Stimulated activated naive B cell treated with anti-CD40 and anti-IgM and Interleukin-4, amounts not matched to agents 10 μg/mL and 1 μg/mL and 100 μg/mL, for 72 hours (primary cell): ENCODE results near the gene WDR88.
"Not testable (repeated sequence)": the region's sequence is repeated elsewhere in the genome, so short reads cannot be mapped to it uniquely, and the experiment has no call there.

Experiments
- ATAC-seq, 2 donors: fragments of 150-1000 bp; cut with Tn5 transposase; replicated peaks; 2 replicates each; pipeline ENCODE4 v1.10.0; 2021; ENCODE audit warnings: moderate library complexity in 1 of 2
- DNase-seq: peaks from one replicate; pipeline ENCODE4 v3.0.0; 2021
- H3K27ac Mint-ChIP-seq: one replicate; pipeline ENCODE4 v1.8.0; 2022; ENCODE audit warnings: mild to moderate bottlenecking, mixed read lengths
- H3K27me3 Mint-ChIP-seq, 2 donors: one replicate each; pipeline ENCODE4 v1.8.0; 2022; ENCODE audit warnings: mixed read lengths in 2 of 2
- H3K36me3 Mint-ChIP-seq, 2 donors: one replicate each; pipeline ENCODE4 v1.8.0; 2022; ENCODE audit warnings: mixed read lengths in 2 of 2, mild to moderate bottlenecking in 1 of 2
- H3K4me1 Mint-ChIP-seq, 2 donors: one replicate each; pipeline ENCODE4 v1.8.0; 2022; ENCODE audit warnings: mixed read lengths in 2 of 2, mild to moderate bottlenecking in 1 of 2
- H3K4me3 Mint-ChIP-seq, 2 donors: one replicate each; pipeline ENCODE4 v1.8.0; 2022; ENCODE audit warnings: mild to moderate bottlenecking in 2 of 2, mixed read lengths in 2 of 2, moderate library complexity in 1 of 2
- H3K9me3 Mint-ChIP-seq, 2 donors: one replicate each; pipeline ENCODE4 v1.8.0; 2022; ENCODE audit warnings: mixed read lengths in 2 of 2, mild to moderate bottlenecking in 1 of 2

Gene WDR88

DNA sequence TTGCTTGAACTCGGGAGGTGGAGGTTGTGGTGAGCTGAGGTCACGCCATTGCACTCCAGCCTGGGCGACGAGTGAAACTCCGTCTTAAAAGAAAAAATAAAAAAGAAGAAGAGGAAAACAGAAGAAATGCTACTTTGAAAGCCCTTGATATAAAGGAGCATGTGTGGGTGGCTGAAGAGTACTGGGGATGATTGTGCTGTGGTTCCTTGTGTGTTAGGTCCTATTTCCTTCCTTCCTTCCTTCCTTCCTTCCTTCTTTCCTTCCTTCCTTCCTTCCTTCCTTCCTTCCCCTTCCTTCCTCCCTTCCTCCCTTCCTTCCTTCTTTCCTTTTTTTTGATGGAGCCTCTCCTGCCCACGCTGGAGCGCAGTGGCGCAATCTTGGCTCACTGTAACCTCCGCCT, 14.3 kb downstream of the WDR88 start:
- no peak for ATAC-seq
- H3K4me1 Mint-ChIP-seq = peaks cover 3 to 6% of the 10 kb centered on the region in 2 donors
- no peaks in the 10 kb centered on the region for H3K9me3 Mint-ChIP-seq
- peaks cover 12 to 15% of the 10 kb centered on the region in 2 donors for H3K27me3 Mint-ChIP-seq
- H3K36me3 Mint-ChIP-seq = no peaks in the 10 kb centered on the region
- no peak for DNase-seq
- H3K4me3 Mint-ChIP-seq = no peak overlapping the region
- no peak overlapping the region for H3K27ac Mint-ChIP-seq

DNA sequence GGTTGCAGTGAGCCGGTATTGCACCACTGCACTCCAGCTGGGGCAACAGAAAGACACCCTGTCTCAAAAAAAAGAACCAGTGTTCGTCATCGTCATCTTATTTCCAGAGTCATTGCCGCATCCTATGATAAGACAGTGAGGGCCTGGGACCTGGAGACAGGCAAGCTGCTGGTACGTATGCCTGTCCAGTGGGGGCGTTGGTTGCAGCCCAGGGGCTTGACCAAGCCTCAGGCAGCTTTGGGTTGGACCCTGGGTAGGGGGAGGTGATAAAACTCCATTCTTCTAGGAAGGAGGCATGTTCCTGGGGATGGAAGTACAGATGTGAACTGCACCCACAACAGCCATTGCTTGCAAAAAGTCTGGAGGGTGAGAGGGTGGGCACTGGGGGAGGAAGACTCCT, 15.6 kb downstream of the WDR88 start:
- H3K4me3 Mint-ChIP-seq = no peak overlapping the region
- peaks cover 0 to 7% of the 10 kb centered on the region in 2 donors for H3K27me3 Mint-ChIP-seq
- no peak for ATAC-seq
- no peak for DNase-seq
- H3K27ac Mint-ChIP-seq = no peak overlapping the region
- H3K36me3 Mint-ChIP-seq = no peaks in the 10 kb centered on the region
- H3K9me3 Mint-ChIP-seq = no peaks in the 10 kb centered on the region
- H3K4me1 Mint-ChIP-seq = peaks cover 3 to 6% of the 10 kb centered on the region in 2 donors

DNA sequence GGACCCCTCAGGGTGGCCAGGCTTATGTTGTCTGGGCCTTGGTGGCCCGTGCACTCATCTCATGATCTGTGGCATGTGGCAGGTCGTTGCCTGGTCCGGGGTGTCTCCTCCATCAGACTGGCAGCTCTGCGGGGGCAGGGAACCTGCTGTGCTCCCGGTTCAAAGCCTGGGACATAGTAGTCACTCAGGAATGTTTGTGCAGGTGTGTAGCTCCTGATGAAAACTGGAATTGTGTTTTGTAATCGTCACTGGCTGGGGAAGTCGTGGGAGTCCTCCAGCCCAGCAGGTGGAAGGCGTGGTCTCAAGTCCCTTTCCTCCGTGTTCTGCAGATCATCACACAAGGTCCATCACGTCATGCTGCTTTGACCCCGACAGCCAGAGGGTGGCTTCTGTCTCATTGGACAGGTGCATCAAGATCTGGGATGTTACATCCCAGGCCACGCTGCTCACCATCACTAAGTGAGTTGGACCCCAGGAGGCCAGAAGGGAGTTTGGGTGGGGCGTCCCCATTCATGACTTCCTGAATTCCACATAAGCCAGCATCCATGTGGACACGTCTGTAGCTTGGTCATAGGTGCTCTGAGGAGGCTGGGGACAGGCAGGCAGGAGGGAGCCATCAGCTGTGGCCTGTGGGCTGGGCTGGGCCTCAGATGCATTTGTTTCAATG, 19.1 kb downstream of the WDR88 start:
- no peaks in the 10 kb centered on the region for H3K36me3 Mint-ChIP-seq
- ATAC-seq (no peak), DNase-seq (no peak)
- no peaks in the 10 kb centered on the region for H3K9me3 Mint-ChIP-seq
- no peak overlapping the region for H3K4me3 Mint-ChIP-seq
- no peak overlapping the region for H3K27ac Mint-ChIP-seq
- H3K27me3 Mint-ChIP-seq = peaks cover 6 to 8% of the 10 kb centered on the region in 2 donors
- H3K4me1 Mint-ChIP-seq = no peaks in the 10 kb centered on the region

DNA sequence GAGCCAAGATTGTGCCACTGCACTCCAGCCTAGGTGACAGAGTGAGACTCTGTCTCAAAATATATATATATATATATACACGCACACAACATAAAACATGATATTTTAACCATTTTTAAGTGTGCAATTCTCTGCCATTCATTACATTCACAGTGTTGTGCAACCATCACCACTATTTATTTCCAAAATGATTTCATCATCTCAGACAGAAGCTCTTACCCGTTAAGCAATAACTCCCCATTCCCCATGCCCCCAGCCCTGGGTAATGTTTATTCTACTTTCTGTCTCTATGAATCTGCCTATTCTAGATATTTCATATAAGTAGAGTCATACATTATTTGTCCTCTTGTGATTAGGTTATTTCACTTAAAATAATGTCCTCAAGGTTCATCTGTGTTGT, 20.3 kb downstream of the WDR88 start:
- DNase-seq (no peak), ATAC-seq (no peak)
- no peak overlapping the region for H3K4me3 Mint-ChIP-seq
- H3K9me3 Mint-ChIP-seq = no peaks in the 10 kb centered on the region
- no peaks in the 10 kb centered on the region for H3K36me3 Mint-ChIP-seq
- H3K27me3 Mint-ChIP-seq = peaks cover 4 to 6% of the 10 kb centered on the region in 2 donors
- no peaks in the 10 kb centered on the region for H3K4me1 Mint-ChIP-seq
- no peak overlapping the region for H3K27ac Mint-ChIP-seq

DNA sequence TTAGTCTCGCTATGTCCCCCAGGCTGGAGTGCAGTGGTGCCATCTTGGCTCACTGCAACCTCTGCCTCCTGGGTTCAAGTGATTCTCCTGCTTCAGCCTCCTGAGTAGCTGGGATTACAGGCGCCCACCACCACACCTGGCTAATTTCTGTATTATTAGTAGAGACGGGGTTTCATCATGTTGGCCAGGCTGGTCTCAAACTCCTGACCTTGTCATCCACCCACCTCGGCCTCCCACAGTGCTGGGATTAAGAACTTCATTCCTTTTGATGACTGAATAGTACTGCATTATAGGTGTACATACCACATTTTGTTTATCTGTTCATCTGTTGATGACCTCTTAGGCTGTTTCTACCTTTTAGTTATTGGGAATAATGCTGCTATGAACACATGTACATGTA, 20.7 kb downstream of the WDR88 start:
- not testable (repeated sequence) for H3K27ac Mint-ChIP-seq, ATAC-seq

DNA sequence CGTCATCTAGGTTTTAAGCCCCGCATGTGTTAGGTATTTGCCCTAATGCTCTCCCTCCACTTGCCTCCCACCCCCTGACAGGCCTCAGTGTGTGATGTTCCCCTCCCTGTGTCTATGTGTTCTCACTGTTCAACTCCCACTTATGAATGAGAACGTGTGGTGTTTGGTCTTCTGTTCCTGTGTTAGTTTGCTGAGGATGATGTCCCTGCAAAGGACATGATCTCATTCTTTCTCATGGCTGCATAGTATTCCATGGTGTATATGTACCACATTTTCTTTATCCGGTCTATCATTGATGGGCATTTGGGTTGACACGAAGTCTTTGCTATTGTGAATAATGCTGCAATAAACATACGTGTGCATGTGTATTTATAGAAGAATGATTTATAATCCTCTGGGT, 22.4 kb downstream of the WDR88 start:
- not testable (repeated sequence) for DNase-seq, H3K27ac Mint-ChIP-seq, H3K9me3 Mint-ChIP-seq, H3K27me3 Mint-ChIP-seq, H3K4me1 Mint-ChIP-seq, H3K4me3 Mint-ChIP-seq, ATAC-seq, H3K36me3 Mint-ChIP-seq

More for the DNA sequence above, 20.7 kb downstream of the WDR88 start:
- H3K9me3 Mint-ChIP-seq, DNase-seq, H3K27me3 Mint-ChIP-seq, H3K36me3 Mint-ChIP-seq, H3K4me3 Mint-ChIP-seq, H3K4me1 Mint-ChIP-seq: not testable (repeated sequence)

DNA sequence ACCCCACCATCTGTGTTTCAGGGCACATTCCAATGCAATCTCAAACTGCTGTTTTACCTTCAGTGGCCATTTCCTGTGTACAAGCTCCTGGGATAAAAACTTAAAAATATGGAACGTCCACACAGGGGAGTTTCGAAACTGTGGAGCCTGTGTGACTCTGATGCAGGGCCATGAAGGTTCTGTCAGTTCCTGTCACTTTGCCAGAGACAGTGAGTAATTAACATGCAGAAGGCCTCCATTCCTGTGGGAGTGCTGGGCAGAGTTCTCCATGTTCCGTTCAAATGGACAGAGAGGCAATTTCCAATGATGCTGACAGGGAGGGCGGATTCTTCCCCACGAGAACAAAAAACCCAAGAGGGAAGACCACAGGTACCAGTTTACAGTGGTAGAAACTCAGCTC, 24.4 kb downstream of the WDR88 start:
- peaks cover 7 to 9% of the 10 kb centered on the region in 2 donors for H3K4me1 Mint-ChIP-seq
- no peak for DNase-seq
- H3K9me3 Mint-ChIP-seq = no peaks in the 10 kb centered on the region
- H3K27me3 Mint-ChIP-seq = peaks cover 4 to 6% of the 10 kb centered on the region in 2 donors
- no peak for ATAC-seq
- no peak overlapping the region for H3K27ac Mint-ChIP-seq
- H3K4me3 Mint-ChIP-seq = no peak overlapping the region
- H3K36me3 Mint-ChIP-seq = peaks cover 0 to 4% of the 10 kb centered on the region in 2 donors

DNA sequence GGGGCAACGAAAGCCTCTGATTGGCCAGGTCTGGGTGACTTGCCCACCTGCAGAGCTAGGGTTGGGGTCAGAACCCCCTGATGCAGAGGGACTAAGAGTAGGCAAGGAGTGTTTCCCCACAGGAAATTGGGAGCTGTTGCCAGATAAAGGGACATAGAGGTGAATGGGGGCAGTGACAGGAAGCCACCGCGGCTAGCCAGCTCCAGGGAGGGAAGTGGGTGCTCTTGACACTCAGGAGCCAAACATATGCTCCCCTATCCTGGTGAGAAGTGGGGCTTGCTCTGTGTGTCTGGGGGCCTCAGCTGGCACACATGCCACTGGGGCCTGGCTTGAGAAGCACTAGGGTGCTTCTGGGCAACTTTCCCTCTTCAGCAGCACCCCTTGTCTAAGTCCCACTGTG, 26.0 kb downstream of the WDR88 start:
- Mint-ChIP-seq H3K4me3 (no peak overlapping the region), H3K27me3 (peaks cover 4 to 6% of the 10 kb centered on the region in 2 donors), H3K36me3 (peaks cover 0 to 4% of the 10 kb centered on the region in 2 donors), H3K4me1 (peaks cover 7 to 9% of the 10 kb centered on the region in 2 donors), H3K27ac (no peak overlapping the region), H3K9me3 (no peaks in the 10 kb centered on the region)
- ATAC-seq = no peak
- no peak for DNase-seq

DNA sequence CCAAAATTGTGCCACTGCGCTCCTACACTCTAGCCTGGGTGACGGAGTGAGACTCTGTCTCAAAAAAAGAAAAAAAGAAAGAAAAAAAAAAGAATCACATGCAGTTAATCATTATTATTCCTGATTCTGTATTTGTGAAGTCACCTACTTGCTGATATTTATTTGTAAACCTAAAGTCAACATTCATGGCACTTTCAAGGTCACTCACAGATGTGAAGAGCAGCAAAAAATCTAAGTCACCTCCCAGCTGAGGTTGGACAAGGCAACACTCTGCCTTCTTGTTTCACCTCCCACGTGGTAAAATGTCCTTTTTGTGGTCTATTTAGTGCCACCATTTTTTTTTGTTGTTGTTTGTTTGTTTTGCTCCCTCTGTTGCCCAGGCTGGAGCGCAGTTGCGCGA, 26.5 kb downstream of the WDR88 start:
- Mint-ChIP-seq H3K9me3 (no peaks in the 10 kb centered on the region), H3K4me1 (peaks cover 7 to 9% of the 10 kb centered on the region in 2 donors), H3K27ac (no peak overlapping the region), H3K27me3 (peaks cover 4 to 6% of the 10 kb centered on the region in 2 donors), H3K4me3 (no peak overlapping the region), H3K36me3 (peaks cover 0 to 4% of the 10 kb centered on the region in 2 donors)
- ATAC-seq (no peak), DNase-seq (no peak)

DNA sequence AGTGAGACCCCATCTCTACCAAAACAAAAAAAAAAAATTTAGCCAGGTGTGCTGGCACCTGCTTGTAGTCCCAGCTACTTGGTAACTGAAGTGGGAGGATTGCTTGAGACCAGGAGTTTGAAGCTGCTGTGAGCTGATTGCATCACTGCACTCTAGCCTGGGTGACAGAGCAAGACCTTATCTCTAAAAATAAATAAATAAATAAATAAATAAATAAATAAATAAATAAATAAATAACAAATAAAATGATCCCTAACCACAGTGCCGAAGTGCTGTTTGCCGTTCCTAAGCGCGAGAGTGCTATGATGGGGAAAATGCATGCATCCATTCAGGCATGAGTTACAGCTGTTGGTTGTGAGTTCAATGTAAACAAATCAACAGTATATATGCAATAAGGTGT, 27.2 kb downstream of the WDR88 start:
- DNase-seq = no peak
- Mint-ChIP-seq H3K9me3 (no peaks in the 10 kb centered on the region), H3K27ac (no peak overlapping the region), H3K36me3 (peaks cover 0 to 4% of the 10 kb centered on the region in 2 donors), H3K4me1 (peaks cover 7 to 9% of the 10 kb centered on the region in 2 donors), H3K27me3 (peaks cover 4% of the 10 kb centered on the region in 2 donors), H3K4me3 (no peak overlapping the region)
- no peak for ATAC-seq

DNA sequence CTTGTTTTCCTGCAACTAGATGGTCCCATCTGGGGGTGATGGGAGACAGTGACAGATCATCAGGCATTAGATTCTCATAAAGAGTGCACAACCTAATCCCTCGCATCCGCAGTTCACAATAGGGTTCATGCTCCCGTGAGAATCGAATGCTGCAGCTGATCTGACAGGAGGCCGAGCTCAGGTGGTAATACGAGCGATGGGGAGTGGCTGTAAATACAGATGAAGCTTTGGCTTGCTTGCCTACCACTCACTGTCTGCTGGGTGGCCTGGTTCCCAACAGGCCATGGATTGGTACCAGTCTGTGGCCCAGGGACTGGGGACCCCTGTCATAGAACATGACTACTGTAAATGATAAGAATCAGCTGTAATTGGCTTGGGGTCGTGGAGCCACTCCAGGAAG, 28.0 kb downstream of the WDR88 start:
- ATAC-seq (no peak), DNase-seq (no peak)
- Mint-ChIP-seq H3K27ac (no peak overlapping the region), H3K4me3 (no peak overlapping the region), H3K9me3 (no peaks in the 10 kb centered on the region), H3K4me1 (peaks cover 8 to 12% of the 10 kb centered on the region in 2 donors), H3K36me3 (peaks cover 2 to 4% of the 10 kb centered on the region in 2 donors), H3K27me3 (no peaks in the 10 kb centered on the region)

DNA sequence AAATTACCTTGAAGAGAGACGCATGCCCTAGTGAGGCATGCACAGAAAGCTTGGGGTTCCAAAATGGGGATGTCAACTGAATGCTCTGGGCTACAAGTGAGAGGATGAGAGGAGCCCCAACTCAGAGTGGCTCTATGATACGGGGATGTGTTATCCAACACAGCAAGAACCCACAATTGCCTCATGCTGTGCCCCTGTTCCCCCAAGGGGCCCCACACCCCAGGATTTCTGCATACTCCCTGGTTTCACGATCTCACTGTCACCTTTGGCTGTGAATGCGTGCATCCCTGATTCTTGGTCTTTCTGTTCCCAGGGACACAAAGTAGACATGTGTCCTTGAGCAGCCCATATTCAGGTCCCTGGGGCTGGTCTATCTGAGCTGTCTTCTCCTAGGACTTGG, 29.3 kb downstream of the WDR88 start:
- no peak overlapping the region for H3K4me3 Mint-ChIP-seq
- H3K36me3 Mint-ChIP-seq = peaks cover 4% of the 10 kb centered on the region in 2 donors
- DNase-seq (no peak), ATAC-seq (no peak)
- no peak overlapping the region for H3K27ac Mint-ChIP-seq
- no peaks in the 10 kb centered on the region for H3K27me3 Mint-ChIP-seq
- H3K4me1 Mint-ChIP-seq = peaks cover 9 to 13% of the 10 kb centered on the region in 2 donors
- H3K9me3 Mint-ChIP-seq = no peaks in the 10 kb centered on the region

DNA sequence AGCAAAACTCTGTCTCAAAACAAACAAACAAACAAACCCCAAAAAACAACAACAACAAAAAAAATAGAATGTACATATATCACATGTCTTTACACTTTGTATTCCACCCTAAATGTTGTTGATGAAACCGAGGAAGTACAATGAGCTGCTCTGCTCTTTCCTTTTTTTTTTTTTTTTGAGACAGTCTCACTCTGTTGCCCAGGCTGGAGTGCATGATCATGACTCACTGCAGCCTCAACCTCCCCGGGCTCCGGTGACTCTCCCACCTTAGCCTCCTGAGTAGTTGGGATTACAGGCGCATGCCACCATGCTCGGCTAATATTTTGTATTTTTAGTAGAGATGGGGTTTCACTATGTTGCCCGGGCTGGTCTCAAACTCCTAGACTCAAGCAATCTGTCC, 31.6 kb downstream of the WDR88 start:
- Mint-ChIP-seq H3K9me3 (peaks cover 5 to 7% of the 10 kb centered on the region in 2 donors), H3K4me3 (no peak overlapping the region), H3K27me3 (no peaks in the 10 kb centered on the region), H3K27ac (no peak overlapping the region), H3K4me1 (peaks cover 9 to 13% of the 10 kb centered on the region in 2 donors), H3K36me3 (peaks cover 12 to 14% of the 10 kb centered on the region in 2 donors)
- ATAC-seq (no peak), DNase-seq (no peak)

DNA sequence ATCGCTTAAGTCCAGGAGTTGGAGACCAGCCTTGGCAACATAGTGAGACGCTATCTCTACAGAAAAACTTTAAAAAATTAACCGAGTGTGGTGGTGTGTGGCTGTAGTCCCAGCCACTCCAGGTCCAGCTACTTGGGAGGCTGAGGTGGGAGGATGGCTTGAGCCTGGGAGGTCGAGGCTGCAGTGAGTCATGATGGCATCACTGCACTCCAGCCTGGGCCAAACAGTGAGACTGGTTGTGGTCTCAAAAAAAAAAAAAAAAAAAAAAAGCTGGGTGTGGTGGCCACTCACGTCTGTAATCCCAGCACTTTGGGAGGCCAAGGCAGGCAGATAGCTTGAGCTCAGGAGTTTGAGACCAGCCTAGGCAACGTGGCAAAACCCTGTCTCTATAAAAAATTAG, 34.1 kb downstream of the WDR88 start:
- DNase-seq, H3K4me3 Mint-ChIP-seq, H3K27me3 Mint-ChIP-seq, H3K27ac Mint-ChIP-seq, ATAC-seq: not testable (repeated sequence)
- Mint-ChIP-seq H3K9me3 (peaks cover 9 to 11% of the 10 kb centered on the region in 2 donors), H3K36me3 (peaks cover 19% of the 10 kb centered on the region in 2 donors), H3K4me1 (peaks cover 6 to 10% of the 10 kb centered on the region in 2 donors)

DNA sequence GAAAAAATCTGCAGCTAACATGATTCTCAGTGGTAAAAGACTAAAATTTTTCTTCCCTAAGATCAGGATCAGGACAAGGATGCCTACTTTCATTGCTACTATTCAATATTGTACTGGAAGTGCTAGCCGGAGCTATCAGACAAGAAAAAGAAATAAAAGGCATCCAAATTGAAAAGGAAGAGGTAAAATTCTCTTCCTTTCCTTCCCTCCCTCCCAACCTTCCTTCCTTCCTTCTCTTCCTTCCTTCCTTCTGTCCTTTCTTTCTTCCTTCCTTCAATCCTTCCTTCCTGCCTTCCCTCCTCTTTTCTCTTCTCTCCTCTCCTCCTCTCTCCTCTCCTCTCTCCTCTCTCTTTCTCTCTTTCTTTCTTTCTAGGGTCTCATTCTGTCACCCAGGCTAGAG, 35.5 kb downstream of the WDR88 start:
- Mint-ChIP-seq H3K36me3 (peaks cover 20 to 21% of the 10 kb centered on the region in 2 donors), H3K4me1 (peaks cover 7 to 13% of the 10 kb centered on the region in 2 donors), H3K27ac (no peak overlapping the region), H3K27me3 (no peaks in the 10 kb centered on the region), H3K4me3 (no peak overlapping the region), H3K9me3 (peaks cover 9 to 11% of the 10 kb centered on the region in 2 donors)
- DNase-seq (no peak), ATAC-seq (no peak)
